ENCODE data around the gene UBR4. TPM values are rescaled to one million over a fixed set of nuclear protein-coding genes. Genes with fewer than 3 reads are reported as not detected.

The UBR4 gene
- polyA plus RNA-seq, 1 of the 3 experiments (the other 2 are of a cell fraction) = 68.7 TPM

DNA sequence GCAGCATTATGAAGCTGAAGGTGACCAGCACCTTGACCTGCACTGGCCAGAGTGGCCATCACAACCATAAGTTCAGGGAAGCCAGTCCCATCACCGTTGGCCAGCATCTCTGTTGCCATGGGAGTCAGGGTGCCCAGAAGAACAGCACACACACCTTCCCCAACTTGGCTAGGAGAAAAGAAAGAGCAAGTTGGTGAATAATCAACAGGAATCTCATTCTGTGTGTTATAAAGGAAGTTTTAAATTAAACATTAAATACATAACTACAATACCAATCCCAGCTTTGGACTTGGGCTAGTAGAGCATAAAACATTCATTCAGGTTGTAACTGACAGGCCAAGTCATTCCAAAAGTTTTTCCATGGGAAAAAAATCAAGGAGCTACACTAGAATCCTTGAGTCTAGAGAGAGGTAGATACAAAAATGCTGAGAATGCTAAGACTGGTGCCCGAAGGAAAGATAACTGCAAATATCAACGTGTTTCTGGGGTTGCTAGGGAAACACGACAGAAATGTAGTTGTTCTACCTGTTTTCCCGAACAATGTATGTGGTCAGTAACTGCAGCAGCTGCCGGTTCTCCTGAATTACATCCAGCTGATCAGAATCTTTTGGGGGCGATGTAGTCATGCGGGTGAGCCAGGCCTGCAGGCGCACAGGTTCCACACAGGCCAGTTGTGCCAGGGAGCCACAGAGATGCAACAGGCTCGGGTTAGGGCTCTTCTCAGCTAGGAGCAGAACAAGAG lies 45.6 kb downstream of the UBR4 start:
- peaks cover 27% of the 10 kb centered on the region for H3F3A ChIP-seq (replicated peaks; ENCODE audit: insufficient read depth)
- H3K4me3 ChIP-seq (ENCODE audit: low read depth in 2 of 2, low read length in 1 of 2) = no peak overlapping the region
- H3K9me3 ChIP-seq = no peaks in the 10 kb centered on the region
- no peak for TF ChIP-seq POLR2AphosphoS5 (IDR thresholded peaks at IDR 0.05; ENCODE audit: low read depth, low read length)
- TF ChIP-seq SIN3A (IDR thresholded peaks at IDR 0.05; ENCODE audit: borderline replicate concordance, low read depth, low read length) = no peak
- no peak for TF ChIP-seq FOSL2 (IDR thresholded peaks at IDR 0.05; ENCODE audit: borderline replicate concordance, low read depth)
- TF ChIP-seq EZH2phosphoT487 (IDR thresholded peaks at IDR 0.05; ENCODE audit: borderline replicate concordance, low read depth) = no peak
- TF ChIP-seq FOXM1 (IDR thresholded peaks at IDR 0.05; ENCODE audit: low read depth) = no peak
- TF ChIP-seq YY1 (IDR thresholded peaks at IDR 0.05; ENCODE audit: low read depth) = no peak
- H3K9ac ChIP-seq = no peak overlapping the region
- no peak for DNase-seq
- peaks cover 7% of the 10 kb centered on the region; the same call in 1 of the 2 replicates for H3K79me2 ChIP-seq (ENCODE audit: insufficient read depth)
- H3K4me1 ChIP-seq (ENCODE audit: control insufficient read depth in 1 of 2, insufficient read depth in 2 of 2, low read depth in 1 of 2, low read length in 1 of 2) = peaks cover 0 to 14% of the 10 kb centered on the region in 2 experiments; a peak in 1 of 4 replicates
- H3K36me3 ChIP-seq (replicated peaks in 1 of 2; ENCODE audit: control insufficient read depth in 1 of 2, insufficient read depth in 2 of 2, low read length in 1 of 2) = peaks cover 93 to 96% of the 10 kb centered on the region in 2 experiments
- no peaks in the 10 kb centered on the region for H3K9me2 ChIP-seq
- CTCF ChIA-PET = interaction anchor here (0.6 to 2.0 kb wide), 4 partner anchors 8 to 258 kb away, joined by 3 to 4 read pairs (median 4); no protein-coding TSS in a partner anchor
- peak overlapping the region in 1 of 2 experiments; percentile 86; a peak in 2 of 4 replicates for H3K27ac ChIP-seq (ENCODE audit: low read depth in 2 of 2, low read length in 1 of 2)
- no peak overlapping the region for H3K4me2 ChIP-seq
- H3K27me3 ChIP-seq (ENCODE audit: insufficient read depth) = no peaks in the 10 kb centered on the region
- 93% methylated on average over 10 of the region's 10 CpGs for WGBS (ENCODE audit: low lambda C conversion rate)
- H2AFZ ChIP-seq (ENCODE audit: low read depth) = no peak overlapping the region
- peaks cover 8% of the 10 kb centered on the region for H4K20me1 ChIP-seq (ENCODE audit: insufficient read depth)
- POLR2A ChIA-PET = no interaction called here

DNA sequence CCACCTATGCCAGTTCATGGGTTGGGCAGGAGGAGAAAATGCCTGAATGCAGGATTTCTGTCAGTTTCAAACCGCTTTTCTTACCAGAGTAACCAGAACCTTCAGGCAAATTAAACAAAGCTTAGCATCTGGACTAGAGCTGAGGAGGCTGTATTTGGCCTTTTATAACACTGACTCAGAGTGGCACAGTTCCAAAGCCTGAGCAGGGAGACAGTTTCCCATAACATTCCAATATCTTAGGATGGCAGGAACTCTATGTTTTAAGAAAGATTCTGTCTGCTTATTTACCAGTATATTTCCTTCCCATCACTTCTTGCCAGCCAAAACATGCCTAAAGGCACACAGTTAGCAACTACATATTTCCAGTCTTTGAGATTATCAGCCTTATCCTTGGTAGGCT lies 46.8 kb downstream of the UBR4 start:
- H3K36me3 ChIP-seq (replicated peaks in 1 of 2; ENCODE audit: control insufficient read depth in 1 of 2, insufficient read depth in 2 of 2, low read length in 1 of 2) = peaks cover 87 to 97% of the 10 kb centered on the region in 2 experiments
- no peak for DNase-seq
- no peak overlapping the region for H3K9ac ChIP-seq
- peak overlapping the region; percentile 2; the same call in 1 of the 2 replicates for H3K4me2 ChIP-seq
- H3K79me2 ChIP-seq (ENCODE audit: insufficient read depth) = peaks cover 7% of the 10 kb centered on the region; the same call in 1 of the 2 replicates
- H3K27me3 ChIP-seq (ENCODE audit: insufficient read depth) = no peaks in the 10 kb centered on the region
- 71% methylated on average over 1 of the region's 1 CpG for WGBS (ENCODE audit: low lambda C conversion rate)
- H3K9me3 ChIP-seq = no peaks in the 10 kb centered on the region
- no peak for TF ChIP-seq TAF1 (IDR thresholded peaks at IDR 0.05; ENCODE audit: borderline replicate concordance, low read depth, low read length)
- no peak for TF ChIP-seq RFX5 (IDR thresholded peaks at IDR 0.05; ENCODE audit: low read length)
- TF ChIP-seq FOSL2 (IDR thresholded peaks at IDR 0.05; ENCODE audit: borderline replicate concordance, low read depth) = 0 out of 2 replicates have a peak, but pooled peaks have one; percentile 6
- TF ChIP-seq MEF2A (IDR thresholded peaks at IDR 0.05; ENCODE audit: borderline replicate concordance, low read depth) = no peak
- no peak for TF ChIP-seq ZBTB33 (IDR thresholded peaks at IDR 0.05; ENCODE audit: borderline replicate concordance, low read depth)
- TF ChIP-seq RXRA (IDR thresholded peaks at IDR 0.05; ENCODE audit: borderline replicate concordance, low read depth) = no peak
- no peak for TF ChIP-seq CHD2 (IDR thresholded peaks at IDR 0.05; ENCODE audit: low read length, partially characterized antibody)
- peak; percentile 61 for TF ChIP-seq NFIC (IDR thresholded peaks at IDR 0.05; ENCODE audit: borderline replicate concordance)
- no peak for TF ChIP-seq MXI1 (IDR thresholded peaks at IDR 0.05; ENCODE audit: low read depth, low read length)
- TF ChIP-seq JUND (IDR thresholded peaks at IDR 0.05) = 0 out of 2 replicates have a peak, but pooled peaks have one; percentile 8
- TF ChIP-seq TCF12 (IDR thresholded peaks at IDR 0.05) = 0 out of 2 replicates have a peak, but pooled peaks have one; percentile 37
- no peaks in the 10 kb centered on the region for H3K9me2 ChIP-seq
- H3K27ac ChIP-seq (ENCODE audit: low read depth in 2 of 2, low read length in 1 of 2) = peak overlapping the region in 1 of 2 experiments; percentile 86; a peak in 2 of 4 replicates
- ChIA-PET CTCF (interaction anchor here (0.7 to 2.0 kb wide), 5 partner anchors 14 to 256 kb away, joined by 3 to 4 read pairs (median 3); no protein-coding TSS in a partner anchor), POLR2A (no interaction called here)
- peaks cover 0 to 10% of the 10 kb centered on the region in 2 experiments; a peak in 1 of 4 replicates for H3K4me1 ChIP-seq (ENCODE audit: control insufficient read depth in 1 of 2, insufficient read depth in 2 of 2, low read depth in 1 of 2, low read length in 1 of 2)
- no peak overlapping the region for H2AFZ ChIP-seq (ENCODE audit: low read depth)
- H3F3A ChIP-seq (replicated peaks; ENCODE audit: insufficient read depth) = peaks cover 25% of the 10 kb centered on the region
- peaks cover 8% of the 10 kb centered on the region for H4K20me1 ChIP-seq (ENCODE audit: insufficient read depth)
- H3K4me3 ChIP-seq (ENCODE audit: low read depth in 2 of 2, low read length in 1 of 2) = no peak overlapping the region
